LoVo (cell line): ENCODE results near the gene ALCAM.
"Not testable (repeated sequence)": the region's sequence is repeated elsewhere in the genome, so short reads cannot be mapped to it uniquely, and the experiment has no call there.

Experiments
- DNase-seq: peaks from one replicate; pipeline ENCODE4 v3.0.0-alpha.2; 2016; ENCODE audit warnings: low spot score

The ALCAM gene

GRCh38 chr3:105584003-105584790 is 217.5 kb downstream of the ALCAM start:
- DNase-seq: no peak

GRCh38 chr3:105593315-105593714 is 226.6 kb downstream of the ALCAM start:
- no peak for DNase-seq

DNA sequence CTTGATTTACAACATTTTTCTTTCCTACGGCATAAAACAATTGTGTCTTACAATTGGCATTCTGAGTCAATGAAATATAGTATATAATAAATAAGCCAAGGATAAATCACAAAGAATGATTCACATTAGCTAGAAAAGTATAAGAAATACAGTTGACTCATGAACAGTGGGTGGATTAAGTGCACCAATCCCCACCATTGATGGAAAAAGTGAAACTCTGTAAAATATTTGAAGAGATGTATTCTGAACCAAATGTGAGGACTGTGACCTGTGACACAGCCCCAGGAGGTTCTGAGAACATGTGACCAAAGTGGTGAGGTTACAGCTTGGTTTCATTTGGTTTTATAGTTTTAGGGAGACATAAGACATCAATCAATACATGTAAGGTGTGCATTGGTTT is 227.5 kb downstream of the ALCAM start:
- DNase-seq: no peak

DNA sequence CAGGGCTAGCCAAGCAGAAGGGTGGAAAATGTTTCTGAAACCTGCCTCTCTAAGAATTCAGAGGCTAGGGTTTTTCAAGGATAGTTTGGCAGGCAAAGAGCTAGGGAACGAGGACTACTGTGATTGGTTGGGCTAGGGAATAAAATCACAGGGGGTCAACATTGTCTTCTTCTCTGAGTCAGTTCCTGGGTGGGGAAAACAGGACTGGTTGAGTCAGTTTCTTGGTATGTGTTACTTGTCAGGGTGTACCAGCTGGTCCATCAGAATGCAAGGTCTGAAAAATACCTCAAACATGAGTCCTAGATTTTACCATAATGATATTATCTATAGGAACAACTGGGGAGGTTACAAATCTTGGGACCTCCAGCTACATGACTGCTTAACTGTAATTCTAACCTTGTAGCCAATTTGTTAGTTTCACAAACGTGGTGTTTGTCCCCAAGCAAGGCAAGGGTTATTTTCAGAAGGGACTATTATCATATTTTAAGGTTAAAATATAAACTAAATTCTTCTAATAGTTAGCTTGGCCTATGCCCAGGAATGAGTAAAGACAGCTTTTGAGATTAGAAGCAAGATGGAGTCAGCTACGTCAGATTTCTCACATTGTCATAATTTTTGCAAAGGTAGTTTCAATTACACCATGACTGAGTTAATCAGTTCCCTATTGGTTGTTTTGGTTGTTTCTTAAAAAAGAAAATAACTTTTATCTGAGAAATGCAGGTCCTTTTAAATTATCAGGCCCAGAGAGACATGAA is 231.5 kb downstream of the ALCAM start:
- peak; percentile 65 for DNase-seq

DNA sequence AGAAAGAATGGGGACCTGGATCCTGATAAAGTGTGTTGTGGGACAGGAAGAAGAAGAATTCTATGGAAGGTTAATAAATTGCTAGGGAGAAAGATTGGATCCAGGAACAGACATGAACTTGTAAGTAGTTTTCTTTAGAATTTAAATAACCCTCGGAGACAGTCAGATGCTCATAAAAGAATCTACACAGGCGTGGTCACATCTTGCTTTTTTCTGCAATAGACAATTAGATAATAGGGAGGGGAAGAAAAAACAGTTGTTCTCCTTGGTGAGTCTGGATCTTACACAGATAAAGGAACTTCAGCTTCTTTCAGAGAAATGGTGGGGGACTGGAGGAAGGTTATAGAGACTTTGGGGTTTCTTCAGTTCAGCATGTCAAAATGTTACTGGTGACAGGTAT is 232.6 kb downstream of the ALCAM start:
- DNase-seq: no peak

DNA sequence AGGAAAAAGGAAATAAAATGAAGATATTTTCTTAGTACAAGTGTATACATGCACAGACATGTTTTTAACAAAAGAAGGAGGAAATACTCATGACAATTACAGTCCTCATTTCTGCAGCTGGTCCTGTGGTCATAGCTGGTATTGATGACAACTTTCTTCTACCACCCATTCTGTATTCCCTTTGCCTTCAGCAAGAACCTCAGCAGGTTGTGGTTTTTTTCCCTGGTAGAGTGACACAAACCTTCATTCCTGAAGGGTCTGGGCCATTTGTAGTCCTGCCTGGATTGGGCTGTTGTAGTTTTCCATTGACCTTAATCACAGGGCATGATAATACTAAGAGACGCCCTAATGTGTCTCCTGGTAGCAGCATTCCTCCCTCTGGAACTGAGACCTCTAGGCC is 235.0 kb downstream of the ALCAM start:
- not testable (repeated sequence) for DNase-seq

DNA sequence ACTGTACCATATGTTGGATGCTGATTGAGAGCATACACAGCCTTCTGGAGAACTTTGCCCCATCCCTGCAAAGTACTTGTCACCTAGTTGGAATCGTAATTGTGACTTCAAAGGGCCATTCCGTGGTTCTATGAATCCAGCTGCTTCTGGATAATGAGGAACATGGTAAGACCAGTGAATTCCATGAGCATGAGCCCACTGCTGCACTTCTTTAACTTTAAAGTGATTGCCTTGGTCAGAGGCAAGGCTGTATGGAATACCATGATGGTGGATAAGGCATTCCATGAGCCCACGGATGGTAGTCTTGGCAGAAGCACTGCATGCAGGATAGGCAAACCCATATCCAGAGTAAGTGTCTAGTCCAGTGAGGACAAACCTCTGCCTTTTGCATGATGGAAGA is 235.6 kb downstream of the ALCAM start:
- DNase-seq: not testable (repeated sequence)

- not testable (repeated sequence) for DNase-seq
Measured at GRCh38 chr3:105603516-105603915, 236.8 kb downstream of the ALCAM start.

DNA sequence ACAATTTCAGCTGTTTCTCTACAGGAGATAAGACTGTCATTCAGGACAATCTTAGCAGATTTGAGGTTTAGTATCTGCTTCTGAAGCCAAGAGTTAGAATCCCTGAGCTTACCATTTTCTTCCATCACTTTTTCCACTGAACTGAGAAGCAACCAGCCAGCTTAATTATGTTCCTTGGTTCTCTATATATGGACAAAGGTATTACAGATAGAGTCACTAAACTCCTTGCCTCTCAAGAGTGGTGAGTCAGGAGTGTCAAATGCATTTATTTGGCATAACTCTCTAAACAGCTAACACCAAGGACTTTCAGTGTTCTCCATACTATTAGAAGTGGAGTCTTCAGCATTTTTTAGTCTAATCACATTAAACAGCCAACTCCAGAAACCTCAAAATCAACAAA is 239.3 kb downstream of the ALCAM start:
- no peak for DNase-seq

DNA sequence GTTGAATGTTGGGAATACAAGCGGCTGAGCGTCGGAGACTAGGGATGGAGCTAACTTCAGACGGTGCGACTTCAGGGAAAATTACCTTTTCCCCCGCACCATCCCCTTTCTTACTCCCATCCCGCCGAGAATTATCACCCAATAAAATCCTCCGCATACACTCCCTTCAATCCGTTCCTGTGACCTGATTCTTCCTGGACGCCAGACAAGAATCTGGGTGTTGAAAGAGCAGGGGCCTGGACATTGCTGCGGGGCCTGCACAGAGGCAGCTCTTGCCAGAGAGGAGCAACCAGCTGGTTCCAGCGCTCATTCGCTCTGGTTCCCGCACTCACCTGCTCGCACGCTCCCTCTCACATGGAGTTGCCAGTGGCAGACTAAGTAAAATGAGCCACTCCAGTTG is 241.9 kb downstream of the ALCAM start:
- no peak for DNase-seq

- DNase-seq: no peak
Measured at GRCh38 chr3:105610473-105610872, 243.8 kb downstream of the ALCAM start.

GRCh38 chr3:105611304-105612192 is 244.8 kb downstream of the ALCAM start:
- DNase-seq: peak; percentile 53

DNA sequence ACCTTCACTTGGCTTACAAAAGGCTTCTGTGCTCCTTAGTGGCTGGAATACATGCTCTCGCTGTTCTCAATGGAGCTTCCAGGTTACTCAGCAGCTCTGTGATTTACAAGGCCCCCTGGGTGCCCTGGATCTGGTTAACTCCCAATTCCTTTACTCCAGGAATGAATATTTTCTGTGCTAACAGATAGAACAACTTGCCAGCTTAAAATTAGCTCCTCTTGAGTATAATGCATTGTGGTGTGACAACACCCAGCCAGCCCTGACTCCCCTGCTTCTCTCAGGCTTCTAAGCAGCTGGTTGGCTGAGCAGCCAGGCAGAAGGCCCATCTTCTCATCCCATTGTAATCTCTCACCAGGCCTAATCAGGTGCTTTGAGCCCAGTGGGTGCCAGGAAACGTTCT is 246.4 kb downstream of the ALCAM start:
- no peak for DNase-seq

- no peak for DNase-seq
Measured at GRCh38 chr3:105614288-105615030, 247.8 kb downstream of the ALCAM start.

- DNase-seq: no peak
Measured at GRCh38 chr3:105615814-105616213, 249.1 kb downstream of the ALCAM start.

DNA sequence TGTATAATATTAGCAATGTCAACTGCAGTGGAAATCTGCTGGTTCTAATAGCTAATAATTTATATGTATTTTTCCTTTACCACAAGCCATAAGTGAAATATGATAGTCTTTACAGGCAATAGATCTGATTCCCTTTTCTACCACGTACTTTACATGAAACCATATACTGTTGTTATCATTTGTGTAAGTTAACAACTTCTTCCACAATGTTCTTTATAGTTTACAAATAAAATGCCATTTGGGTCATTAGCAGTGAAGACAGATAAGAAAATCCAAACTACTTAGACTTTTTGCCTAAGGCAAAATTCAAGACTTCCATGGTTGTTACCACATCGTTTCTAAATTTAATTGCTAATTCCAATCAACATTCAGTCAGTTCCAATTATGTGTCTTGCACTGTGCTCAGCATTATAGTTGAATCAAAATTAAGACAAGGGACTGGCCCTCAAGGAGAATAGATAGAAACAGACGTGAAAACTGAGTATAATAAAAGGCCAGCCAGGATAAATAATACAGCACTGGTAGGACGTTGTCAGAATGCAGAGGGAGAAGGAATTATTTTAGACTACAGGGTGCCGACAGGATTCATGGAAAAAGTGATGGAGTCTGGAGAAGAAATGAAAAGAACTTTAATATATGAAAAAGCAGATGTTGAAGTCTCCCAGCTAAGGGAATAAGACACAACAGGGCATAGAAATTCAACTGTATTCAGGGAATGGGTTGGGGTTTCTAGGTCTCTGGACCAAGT is 249.8 kb downstream of the ALCAM start:
- DNase-seq: no peak

GRCh38 chr3:105618556-105618955 is 251.8 kb downstream of the ALCAM start:
- no peak for DNase-seq

GRCh38 chr3:105619651-105620050 is 252.9 kb downstream of the ALCAM start:
- no peak for DNase-seq

DNA sequence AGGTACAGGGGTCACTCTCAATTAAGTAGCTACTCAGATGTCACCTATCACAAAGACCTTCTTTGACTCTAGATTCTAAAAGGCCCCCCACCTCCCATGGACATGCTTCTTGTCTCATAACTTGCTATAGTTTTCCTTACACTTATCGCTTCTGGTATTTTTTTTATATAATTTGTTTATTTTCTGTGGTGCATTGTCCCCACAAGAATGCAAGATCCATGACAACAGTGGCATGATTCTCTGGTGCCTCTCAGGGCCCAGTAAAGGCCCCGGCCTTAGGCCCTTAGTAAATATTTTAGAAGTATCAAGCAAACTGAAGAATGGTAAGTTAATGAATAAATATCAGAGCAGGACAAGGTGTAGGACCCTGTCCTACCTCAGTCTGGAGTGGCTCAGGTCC is 253.5 kb downstream of the ALCAM start:
- DNase-seq: no peak

GRCh38 chr3:105622169-105622568 is 255.5 kb downstream of the ALCAM start:
- no peak for DNase-seq
